ENCODE measurements around the gene FAM210A. TPM values are rescaled to one million over a fixed set of nuclear protein-coding genes. Genes with fewer than 3 reads are reported as not detected.

FAM210A gene, protein sequence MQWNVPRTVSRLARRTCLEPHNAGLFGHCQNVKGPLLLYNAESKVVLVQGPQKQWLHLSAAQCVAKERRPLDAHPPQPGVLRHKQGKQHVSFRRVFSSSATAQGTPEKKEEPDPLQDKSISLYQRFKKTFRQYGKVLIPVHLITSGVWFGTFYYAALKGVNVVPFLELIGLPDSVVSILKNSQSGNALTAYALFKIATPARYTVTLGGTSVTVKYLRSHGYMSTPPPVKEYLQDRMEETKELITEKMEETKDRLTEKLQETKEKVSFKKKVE
- polyA plus RNA-seq (2013, experiment 1 of 2): 9.3 TPM
- polyA plus RNA-seq (2013, experiment 2 of 2): 9.8 TPM

DNA sequence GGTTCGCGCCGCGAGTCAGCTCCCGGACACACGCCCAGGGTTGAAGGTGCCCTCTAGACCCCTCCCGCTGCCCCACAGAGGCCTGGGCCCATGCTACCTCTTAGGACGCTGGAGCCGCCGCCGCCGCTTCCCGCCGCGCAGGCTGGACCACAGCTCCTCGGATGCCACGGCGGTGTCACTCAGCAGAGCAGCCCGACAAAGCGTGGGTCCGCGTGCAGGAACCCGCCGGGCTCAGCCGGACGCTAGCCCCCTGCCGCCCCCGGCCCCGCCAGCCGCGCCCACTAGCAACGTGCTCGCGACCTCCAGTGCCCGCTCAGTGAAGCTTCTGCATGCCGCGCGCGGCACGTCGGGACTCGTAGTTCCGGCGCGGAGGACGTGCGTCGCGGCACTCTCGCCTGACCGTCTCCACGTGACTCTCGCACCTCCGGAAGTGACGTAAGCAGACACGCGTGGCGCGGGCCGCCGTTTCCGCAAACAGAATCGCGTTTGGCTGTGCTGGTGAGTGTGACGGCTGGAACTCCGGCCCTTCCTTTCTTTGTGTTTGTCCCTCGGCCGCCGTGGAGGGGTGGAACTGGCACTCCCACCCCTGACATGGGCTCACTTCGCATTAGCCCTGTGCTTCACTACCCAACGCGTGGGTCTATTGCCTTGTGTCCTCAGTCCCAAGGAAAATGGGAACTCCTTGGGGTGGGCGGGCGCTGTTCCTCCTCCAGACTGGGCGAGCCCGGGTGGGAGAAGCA, at the start of gene FAM210A, which contains the start of gene RNMT:
Gene FAM210A (minus strand): TSS at position 327 of the 740 bp plus-strand sequence. CDS start 44,481 bp downstream, outside the sequence.
Gene RNMT (plus strand): TSS at position 442 of the 740 bp plus-strand sequence. CDS start 4,845 bp downstream, outside the sequence.
- H2AK5ac ChIP-seq (ENCODE audit: low read length, severe bottlenecking): no peak within 1 kb of the TSS
- H3K79me1 ChIP-seq (replicated peaks; ENCODE audit: low read length, poor library complexity, severe bottlenecking): peaks cover 19% of the 10 kb centered on the region
- H2BK15ac ChIP-seq (ENCODE audit: low read depth, poor library complexity, severe bottlenecking): peak within 1 kb of the TSS; percentile 78
- H3K4ac ChIP-seq (ENCODE audit: low read depth in 1 of 2, low read length in 2 of 2): peak within 1 kb of the TSS; percentile 77 to 89
- peak within 1 kb of the TSS; percentile 91 for H3K4me2 ChIP-seq (ENCODE audit: low read length, poor library complexity, severe bottlenecking)
- peak within 1 kb of the TSS; percentile 61 for H4K91ac ChIP-seq (ENCODE audit: low read length)
- peak within 1 kb of the TSS; percentile 96 to 97 for H3K18ac ChIP-seq (ENCODE audit: low read depth in 1 of 2, low read length in 2 of 2)
- H3K27ac ChIP-seq (ENCODE audit: low read length, poor library complexity, severe bottlenecking): peak within 1 kb of the TSS; percentile 93
- peak within 1 kb of the TSS; percentile 91 for H4K8ac ChIP-seq (ENCODE audit: low read length)
- peaks cover 3 to 5% of the 10 kb centered on the region in 2 experiments for H3K36me3 ChIP-seq (ENCODE audit: control insufficient read depth in 1 of 2, insufficient read depth in 2 of 2, low read depth in 1 of 2, low read length in 2 of 2)
- peak within 1 kb of the TSS; percentile 98 for H3K9ac ChIP-seq (ENCODE audit: low read length)
- H2BK5ac ChIP-seq (ENCODE audit: low read depth, low read length, poor library complexity, severe bottlenecking): peak within 1 kb of the TSS; percentile 67
- H2BK12ac ChIP-seq (ENCODE audit: low read length in 2 of 2): peak within 1 kb of the TSS in 1 of 2 experiments; percentile 75
- WGBS: under 1% methylated on average over 72 of the region's 76 CpGs
- H3K23ac ChIP-seq (ENCODE audit: low read length in 2 of 2): peak within 1 kb of the TSS; percentile 69 to 87
- no peak within 1 kb of the TSS for H2BK120ac ChIP-seq (ENCODE audit: low read depth, low read length)
- H3K4me3 ChIP-seq (ENCODE audit: insufficient read depth in 1 of 2, low read depth in 1 of 2, low read length in 2 of 2): peak within 1 kb of the TSS; percentile 95 to 100
- H2AFZ ChIP-seq (ENCODE audit: low read depth, low read length): peak within 1 kb of the TSS; percentile 99
- H3K9me3 ChIP-seq (ENCODE audit: control insufficient read depth, low read length): no peaks in the 10 kb centered on the region
- DNase-seq: peak; percentile 96
- no peaks in the 10 kb centered on the region for H3K4me1 ChIP-seq (ENCODE audit: control insufficient read depth, insufficient read depth, low read depth, low read length)
- peak within 1 kb of the TSS in 1 of 2 experiments; percentile 89 for H3K14ac ChIP-seq (ENCODE audit: low read length in 2 of 2)
- no peaks in the 10 kb centered on the region for H3K27me3 ChIP-seq (ENCODE audit: control insufficient read depth in 1 of 2, insufficient read depth in 1 of 2, low read length in 2 of 2)

DNA sequence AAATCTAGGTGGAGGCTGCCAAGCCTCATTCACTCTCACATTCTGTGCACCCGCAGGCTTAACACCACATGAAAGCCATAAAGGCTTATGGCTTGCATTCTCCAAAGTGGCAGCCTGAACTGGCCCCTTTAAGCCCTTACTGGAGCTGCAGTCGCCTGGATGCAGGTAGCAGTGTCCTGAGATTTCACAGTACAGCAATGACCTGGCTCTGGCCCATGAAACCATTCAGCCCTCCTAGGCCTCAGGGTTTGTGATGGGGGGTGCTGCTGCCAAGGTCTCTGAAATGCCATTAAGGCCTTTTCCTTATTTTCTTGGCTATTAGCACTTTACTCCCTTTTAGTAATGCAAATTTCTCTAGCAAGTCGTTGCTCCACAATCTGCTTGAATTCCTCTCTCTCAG, 48.7 kb upstream of the FAM210A start:
- Histone ChIP-seq H2BK120ac (ENCODE audit: low read depth, low read length) (no peak overlapping the region), H2BK15ac (ENCODE audit: low read depth, poor library complexity, severe bottlenecking) (no peak overlapping the region), H2BK12ac (ENCODE audit: low read length in 2 of 2) (no peak overlapping the region), H3K9ac (ENCODE audit: low read length) (no peak overlapping the region), H3K27ac (ENCODE audit: low read length, poor library complexity, severe bottlenecking) (no peak overlapping the region), H3K27me3 (ENCODE audit: control insufficient read depth in 1 of 2, insufficient read depth in 1 of 2, low read length in 2 of 2) (no peaks in the 10 kb centered on the region), H3K4me3 (ENCODE audit: insufficient read depth in 1 of 2, low read depth in 1 of 2, low read length in 2 of 2) (no peak overlapping the region), H3K4me2 (ENCODE audit: low read length, poor library complexity, severe bottlenecking) (no peak overlapping the region), H3K9me3 (ENCODE audit: control insufficient read depth, low read length) (no peaks in the 10 kb centered on the region), H3K14ac (ENCODE audit: low read length in 2 of 2) (no peak overlapping the region), H2AK5ac (ENCODE audit: low read length, severe bottlenecking) (no peak overlapping the region), H3K4ac (ENCODE audit: low read depth in 1 of 2, low read length in 2 of 2) (no peak overlapping the region), H4K8ac (ENCODE audit: low read length) (no peak overlapping the region), H3K18ac (ENCODE audit: low read depth in 1 of 2, low read length in 2 of 2) (no peak overlapping the region), H3K4me1 (ENCODE audit: control insufficient read depth, insufficient read depth, low read depth, low read length) (no peaks in the 10 kb centered on the region), H3K23ac (ENCODE audit: low read length in 2 of 2) (no peak overlapping the region), H3K36me3 (ENCODE audit: control insufficient read depth in 1 of 2, insufficient read depth in 2 of 2, low read depth in 1 of 2, low read length in 2 of 2) (no peaks in the 10 kb centered on the region), H2BK5ac (ENCODE audit: low read depth, low read length, poor library complexity, severe bottlenecking) (no peak overlapping the region), H3K79me1 (replicated peaks; ENCODE audit: low read length, poor library complexity, severe bottlenecking) (no peaks in the 10 kb centered on the region), H4K91ac (ENCODE audit: low read length) (no peak overlapping the region), H2AFZ (ENCODE audit: low read depth, low read length) (no peak overlapping the region)
- 54% methylated on average over 3 of the region's 3 CpGs for WGBS
- no peak for DNase-seq

DNA sequence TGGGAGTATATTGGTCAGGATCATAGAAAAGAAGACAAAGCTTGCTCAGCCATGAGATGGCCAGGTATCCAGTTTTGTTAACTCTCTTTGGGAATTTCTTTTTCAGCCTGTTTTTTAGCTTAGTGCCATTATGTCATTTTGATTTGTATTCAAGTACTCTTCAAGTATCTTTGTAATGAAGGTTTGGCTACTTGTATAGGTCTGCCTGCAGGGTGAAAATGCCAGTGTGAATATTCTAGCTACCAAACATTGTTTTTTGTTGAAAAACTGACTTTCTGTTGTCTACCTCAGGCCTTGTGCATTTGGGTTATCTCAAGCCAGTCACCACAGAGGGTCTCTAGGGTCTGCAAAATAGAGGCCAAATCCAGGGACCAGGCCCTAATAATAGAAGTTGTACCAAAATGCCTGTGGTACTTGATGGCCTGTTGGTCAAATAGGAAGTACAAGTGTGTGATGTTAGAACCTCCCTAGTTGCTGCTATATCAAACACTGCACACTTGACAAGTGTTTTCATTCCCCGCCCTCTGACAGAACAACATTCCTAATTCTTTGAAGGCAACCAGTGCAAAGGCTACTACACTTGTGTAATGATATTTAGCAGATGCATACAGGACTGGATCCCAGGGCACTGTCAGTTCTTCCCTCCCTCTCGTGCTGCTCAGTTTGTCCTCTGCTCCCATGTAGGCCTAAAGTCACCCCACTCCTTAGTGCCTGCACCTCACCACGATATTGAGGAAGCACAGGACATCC, 36.5 kb upstream of the FAM210A start:
- Histone ChIP-seq H2BK120ac (ENCODE audit: low read depth, low read length) (no peak overlapping the region), H3K27me3 (ENCODE audit: control insufficient read depth in 1 of 2, insufficient read depth in 1 of 2, low read length in 2 of 2) (no peaks in the 10 kb centered on the region), H3K4me1 (ENCODE audit: control insufficient read depth, insufficient read depth, low read depth, low read length) (no peaks in the 10 kb centered on the region), H2BK12ac (ENCODE audit: low read length in 2 of 2) (no peak overlapping the region), H2AFZ (ENCODE audit: low read depth, low read length) (no peak overlapping the region), H4K8ac (ENCODE audit: low read length) (no peak overlapping the region), H3K14ac (ENCODE audit: low read length in 2 of 2) (no peak overlapping the region), H3K23ac (ENCODE audit: low read length in 2 of 2) (no peak overlapping the region), H3K79me1 (replicated peaks; ENCODE audit: low read length, poor library complexity, severe bottlenecking) (no peaks in the 10 kb centered on the region), H2BK5ac (ENCODE audit: low read depth, low read length, poor library complexity, severe bottlenecking) (no peak overlapping the region), H3K4ac (ENCODE audit: low read depth in 1 of 2, low read length in 2 of 2) (no peak overlapping the region), H3K4me2 (ENCODE audit: low read length, poor library complexity, severe bottlenecking) (no peak overlapping the region), H3K18ac (ENCODE audit: low read depth in 1 of 2, low read length in 2 of 2) (no peak overlapping the region), H3K27ac (ENCODE audit: low read length, poor library complexity, severe bottlenecking) (no peak overlapping the region), H2BK15ac (ENCODE audit: low read depth, poor library complexity, severe bottlenecking) (no peak overlapping the region), H3K4me3 (ENCODE audit: insufficient read depth in 1 of 2, low read depth in 1 of 2, low read length in 2 of 2) (no peak overlapping the region), H3K9ac (ENCODE audit: low read length) (no peak overlapping the region), H3K36me3 (ENCODE audit: control insufficient read depth in 1 of 2, insufficient read depth in 2 of 2, low read depth in 1 of 2, low read length in 2 of 2) (peaks cover 12 to 57% of the 10 kb centered on the region in 2 experiments), H4K91ac (ENCODE audit: low read length) (no peak overlapping the region), H3K9me3 (ENCODE audit: control insufficient read depth, low read length) (peaks cover 7% of the 10 kb centered on the region), H2AK5ac (ENCODE audit: low read length, severe bottlenecking) (no peak overlapping the region)
- 95% methylated on average over 3 of the region's 3 CpGs for WGBS
- DNase-seq: no peak
